Middle frontal gyrus (tissue), 1 donor: ENCODE measurements around the gene HOXB5.

Source experiments
- DNase-seq: peaks from one replicate; pipeline ENCODE4 v3.0.0-alpha.2; 2015; ENCODE audit warnings: low spot score; ENCODE audit errors: extremely low spot score

The HOXB5 gene

GRCh38 chr17:48576479-48577309 is 16.9 kb downstream of the HOXB5 start:
- DNase-seq: no peak

GRCh38 chr17:48575673-48576478 is 17.7 kb downstream of the HOXB5 start:
- no peak for DNase-seq

- DNase-seq: no peak
Measured at GRCh38 chr17:48575066-48575582, 18.5 kb downstream of the HOXB5 start.

- DNase-seq: no peak
Measured at GRCh38 chr17:48574505-48575065, 19.0 kb downstream of the HOXB5 start.

- no peak for DNase-seq
Measured at GRCh38 chr17:48571826-48572417, 21.7 kb downstream of the HOXB5 start.

GRCh38 chr17:48571024-48571818 is 22.4 kb downstream of the HOXB5 start:
- DNase-seq: no peak

- no peak for DNase-seq
Measured at GRCh38 chr17:48570325-48571023, 23.1 kb downstream of the HOXB5 start.

GRCh38 chr17:48569674-48570324 is 23.8 kb downstream of the HOXB5 start:
- DNase-seq: no peak

GRCh38 chr17:48569240-48569582 is 24.4 kb downstream of the HOXB5 start:
- DNase-seq: no peak

- no peak for DNase-seq
Measured at GRCh38 chr17:48568499-48569239, 24.9 kb downstream of the HOXB5 start.

GRCh38 chr17:48567646-48568354 is 25.8 kb downstream of the HOXB5 start:
- no peak for DNase-seq

GRCh38 chr17:48567209-48567608 is 26.4 kb downstream of the HOXB5 start:
- DNase-seq: no peak

GRCh38 chr17:48566717-48567116 is 26.9 kb downstream of the HOXB5 start:
- no peak for DNase-seq

GRCh38 chr17:48565925-48566710 is 27.5 kb downstream of the HOXB5 start:
- DNase-seq: no peak

GRCh38 chr17:48565022-48565554 is 28.5 kb downstream of the HOXB5 start:
- no peak for DNase-seq

GRCh38 chr17:48564188-48565021 is 29.2 kb downstream of the HOXB5 start:
- DNase-seq: no peak

- DNase-seq: no peak
Measured at GRCh38 chr17:48563867-48564187, 29.8 kb downstream of the HOXB5 start.
